ENCODE measurements around the gene ECD.

The ECD gene

DNA sequence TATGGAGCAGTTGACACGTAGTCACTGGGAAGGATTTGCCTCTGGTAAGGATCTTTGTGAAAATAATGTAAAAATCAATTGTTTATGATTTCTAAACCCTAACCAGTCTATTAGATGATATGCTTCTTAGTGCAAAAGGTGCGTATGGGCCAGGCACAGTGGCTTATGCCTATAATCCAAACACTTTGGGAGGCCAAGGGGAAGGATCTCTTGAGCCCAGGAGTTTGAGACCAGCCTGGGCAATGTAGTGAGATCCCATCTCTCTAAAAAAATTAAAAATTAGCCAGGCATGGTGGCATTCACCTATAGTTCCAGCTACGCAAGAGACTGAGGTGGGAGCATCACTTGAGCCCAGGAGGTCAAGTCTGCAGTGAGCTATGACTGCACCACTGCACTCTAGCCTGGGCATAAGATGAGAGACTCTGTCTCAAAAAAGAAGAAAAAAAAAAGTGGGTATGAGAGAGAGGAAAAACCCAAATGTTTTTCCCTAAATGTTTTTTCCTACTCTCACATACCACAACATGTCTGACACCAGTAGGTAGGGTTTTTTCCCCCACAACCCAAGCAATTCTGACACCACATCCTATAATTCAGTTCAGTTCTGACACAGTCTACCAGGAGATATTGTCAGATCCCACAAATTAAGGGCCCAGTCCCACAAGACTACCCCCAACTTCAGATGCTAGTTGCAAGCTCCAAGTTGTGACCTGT lies 42.7 kb upstream of the ECD start:
- no peak overlapping the region for H2AFZ ChIP-seq (ENCODE audit: low read length)
- H3K9ac ChIP-seq (ENCODE audit: low read depth, low read length, poor library complexity): no peak overlapping the region
- no peak overlapping the region for H2BK120ac ChIP-seq (ENCODE audit: low read depth, low read length)
- H3K4ac ChIP-seq (ENCODE audit: low read length): no peak overlapping the region
- no peak overlapping the region for H2BK12ac ChIP-seq (ENCODE audit: low read length)
- no peak for DNase-seq (ENCODE audit: low spot score)
- H3K14ac ChIP-seq (ENCODE audit: low read length): no peak overlapping the region
- no peaks in the 10 kb centered on the region for H3K27me3 ChIP-seq (ENCODE audit: control insufficient read depth in 3 of 3, insufficient read depth in 3 of 3, low read depth in 1 of 3, low read length in 3 of 3)
- no peak overlapping the region for H4K8ac ChIP-seq (ENCODE audit: low read depth, low read length)
- no peaks in the 10 kb centered on the region for H3K79me1 ChIP-seq (ENCODE audit: low read depth, low read length)
- H2BK5ac ChIP-seq (ENCODE audit: low read length): no peak overlapping the region
- no peak overlapping the region for H3K4me3 ChIP-seq (ENCODE audit: low read length in 2 of 2)
- no peak overlapping the region for H2AK5ac ChIP-seq (ENCODE audit: low read depth, low read length)
- peaks cover 0 to 9% of the 10 kb centered on the region in 2 donors for H3K9me3 ChIP-seq (replicated peaks in 1 of 2; ENCODE audit: control insufficient read depth in 2 of 2, insufficient read depth in 1 of 2, low read depth in 1 of 2, low read length in 2 of 2)
- H3K36me3 ChIP-seq (replicated peaks in 1 of 2; ENCODE audit: control insufficient read depth in 2 of 2, insufficient read depth in 2 of 2, low read length in 2 of 2): peaks cover 4 to 57% of the 10 kb centered on the region in 2 donors
- H3K27ac ChIP-seq (replicated peaks; ENCODE audit: low read length): no peak overlapping the region
- H4K91ac ChIP-seq (ENCODE audit: low read depth, low read length, poor library complexity): no peak overlapping the region
- no peak overlapping the region for H2BK15ac ChIP-seq (ENCODE audit: low read length)
- WGBS, 2 donors (ENCODE audit: extremely low coverage in 2 of 2, insufficient read length in 2 of 2, insufficient replicate concordance in 1 of 2): no CpG with 5 or more reads among the region's 3 CpGs
- H3K4me2 ChIP-seq (ENCODE audit: insufficient read depth, low read length, poor library complexity, severe bottlenecking): no peak overlapping the region
- H3K18ac ChIP-seq (ENCODE audit: low read length): no peak overlapping the region
- no peak overlapping the region for H3K23ac ChIP-seq (ENCODE audit: low read depth, low read length, poor library complexity)
- no peaks in the 10 kb centered on the region for H3K4me1 ChIP-seq (ENCODE audit: control insufficient read depth in 2 of 2, insufficient read depth in 1 of 2, low read depth in 1 of 2, low read length in 2 of 2)

DNA sequence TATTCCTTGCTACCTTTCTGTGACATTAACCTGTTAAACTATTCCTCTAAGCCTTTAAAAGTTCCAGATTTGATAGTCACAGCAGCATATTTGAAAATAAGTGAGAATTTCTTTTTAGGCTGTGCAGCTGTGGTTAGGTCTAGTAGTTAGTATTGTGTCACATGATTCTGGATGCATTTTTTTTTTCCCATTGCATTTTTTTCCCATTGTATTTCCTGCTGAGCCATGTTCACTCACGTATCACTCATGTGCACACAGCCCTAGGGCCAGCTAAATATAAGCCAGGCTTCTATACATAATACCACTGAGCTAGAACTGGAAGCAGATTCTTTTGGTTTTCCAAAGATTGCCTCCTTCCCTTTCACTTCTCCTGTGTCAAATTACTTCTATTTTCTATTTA lies 41.9 kb upstream of the ECD start:
- no peaks in the 10 kb centered on the region for H3K79me1 ChIP-seq (ENCODE audit: low read depth, low read length)
- no peak overlapping the region for H2BK5ac ChIP-seq (ENCODE audit: low read length)
- H3K4me3 ChIP-seq (ENCODE audit: low read length in 2 of 2): no peak overlapping the region
- H3K9ac ChIP-seq (ENCODE audit: low read depth, low read length, poor library complexity): no peak overlapping the region
- no CpG with 5 or more reads among the region's 1 CpG for WGBS, 2 donors (ENCODE audit: extremely low coverage in 2 of 2, insufficient read length in 2 of 2, insufficient replicate concordance in 1 of 2)
- no peaks in the 10 kb centered on the region for H3K27me3 ChIP-seq (ENCODE audit: control insufficient read depth in 3 of 3, insufficient read depth in 3 of 3, low read depth in 1 of 3, low read length in 3 of 3)
- H3K23ac ChIP-seq (ENCODE audit: low read depth, low read length, poor library complexity): no peak overlapping the region
- no peak overlapping the region for H4K8ac ChIP-seq (ENCODE audit: low read depth, low read length)
- H2BK15ac ChIP-seq (ENCODE audit: low read length): no peak overlapping the region
- H3K4ac ChIP-seq (ENCODE audit: low read length): no peak overlapping the region
- peaks cover 4 to 56% of the 10 kb centered on the region in 2 donors for H3K36me3 ChIP-seq (replicated peaks in 1 of 2; ENCODE audit: control insufficient read depth in 2 of 2, insufficient read depth in 2 of 2, low read length in 2 of 2)
- no peak overlapping the region for H2AK5ac ChIP-seq (ENCODE audit: low read depth, low read length)
- no peaks in the 10 kb centered on the region for H3K4me1 ChIP-seq (ENCODE audit: control insufficient read depth in 2 of 2, insufficient read depth in 1 of 2, low read depth in 1 of 2, low read length in 2 of 2)
- DNase-seq (ENCODE audit: low spot score): no peak
- no peak overlapping the region for H2BK12ac ChIP-seq (ENCODE audit: low read length)
- no peak overlapping the region for H3K27ac ChIP-seq (replicated peaks; ENCODE audit: low read length)
- no peak overlapping the region for H3K14ac ChIP-seq (ENCODE audit: low read length)
- H3K4me2 ChIP-seq (ENCODE audit: insufficient read depth, low read length, poor library complexity, severe bottlenecking): no peak overlapping the region
- peaks cover 0 to 9% of the 10 kb centered on the region in 2 donors for H3K9me3 ChIP-seq (replicated peaks in 1 of 2; ENCODE audit: control insufficient read depth in 2 of 2, insufficient read depth in 1 of 2, low read depth in 1 of 2, low read length in 2 of 2)
- H2BK120ac ChIP-seq (ENCODE audit: low read depth, low read length): no peak overlapping the region
- no peak overlapping the region for H2AFZ ChIP-seq (ENCODE audit: low read length)
- H4K91ac ChIP-seq (ENCODE audit: low read depth, low read length, poor library complexity): no peak overlapping the region
- H3K18ac ChIP-seq (ENCODE audit: low read length): no peak overlapping the region

DNA sequence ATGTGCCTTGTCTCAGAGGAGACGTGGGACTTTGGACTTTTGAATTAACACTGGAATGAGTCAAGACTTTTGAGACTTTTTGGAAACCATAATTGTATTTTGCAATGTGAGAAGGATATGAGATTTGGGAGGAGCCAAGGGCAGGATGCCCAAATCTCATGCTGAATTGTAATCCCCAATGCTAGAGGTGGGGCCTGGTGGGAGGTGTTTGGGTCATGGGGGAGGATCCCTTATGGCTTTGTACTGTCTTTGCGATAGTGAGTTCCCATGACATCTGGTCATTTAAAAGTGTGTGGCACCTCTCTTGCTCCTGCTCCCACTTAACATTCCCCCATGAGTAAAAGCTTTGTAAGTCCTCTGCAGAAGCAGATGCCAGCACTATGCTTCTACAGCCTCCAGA lies 40.1 kb upstream of the ECD start:
- no peaks in the 10 kb centered on the region for H3K79me1 ChIP-seq (ENCODE audit: low read depth, low read length)
- H3K18ac ChIP-seq (ENCODE audit: low read length): no peak overlapping the region
- H2BK15ac ChIP-seq (ENCODE audit: low read length): no peak overlapping the region
- no peak overlapping the region for H3K14ac ChIP-seq (ENCODE audit: low read length)
- H3K4me1 ChIP-seq (ENCODE audit: control insufficient read depth in 2 of 2, insufficient read depth in 1 of 2, low read depth in 1 of 2, low read length in 2 of 2): no peaks in the 10 kb centered on the region
- H3K27me3 ChIP-seq (ENCODE audit: control insufficient read depth in 3 of 3, insufficient read depth in 3 of 3, low read depth in 1 of 3, low read length in 3 of 3): no peaks in the 10 kb centered on the region
- no peak overlapping the region for H2AFZ ChIP-seq (ENCODE audit: low read length)
- no peak overlapping the region for H4K91ac ChIP-seq (ENCODE audit: low read depth, low read length, poor library complexity)
- H3K36me3 ChIP-seq (replicated peaks in 1 of 2; ENCODE audit: control insufficient read depth in 2 of 2, insufficient read depth in 2 of 2, low read length in 2 of 2): peaks cover 4 to 56% of the 10 kb centered on the region in 2 donors
- no peak for DNase-seq (ENCODE audit: low spot score)
- H2AK5ac ChIP-seq (ENCODE audit: low read depth, low read length): no peak overlapping the region
- H3K9me3 ChIP-seq (replicated peaks in 1 of 2; ENCODE audit: control insufficient read depth in 2 of 2, insufficient read depth in 1 of 2, low read depth in 1 of 2, low read length in 2 of 2): peaks cover 0 to 9% of the 10 kb centered on the region in 2 donors
- H3K4me2 ChIP-seq (ENCODE audit: insufficient read depth, low read length, poor library complexity, severe bottlenecking): no peak overlapping the region
- H3K4ac ChIP-seq (ENCODE audit: low read length): no peak overlapping the region
- H2BK12ac ChIP-seq (ENCODE audit: low read length): no peak overlapping the region
- H2BK120ac ChIP-seq (ENCODE audit: low read depth, low read length): no peak overlapping the region
- no peak overlapping the region for H3K27ac ChIP-seq (replicated peaks; ENCODE audit: low read length)
- H4K8ac ChIP-seq (ENCODE audit: low read depth, low read length): no peak overlapping the region
- H3K4me3 ChIP-seq (ENCODE audit: low read length in 2 of 2): no peak overlapping the region
- no peak overlapping the region for H2BK5ac ChIP-seq (ENCODE audit: low read length)
- whole genome bisulfite sequencing, 2 donors (ENCODE audit: extremely low coverage in 2 of 2, insufficient read length in 2 of 2, insufficient replicate concordance in 1 of 2): no CpG with 5 or more reads among the region's 2 CpGs
- H3K9ac ChIP-seq (ENCODE audit: low read depth, low read length, poor library complexity): no peak overlapping the region
- H3K23ac ChIP-seq (ENCODE audit: low read depth, low read length, poor library complexity): no peak overlapping the region

DNA sequence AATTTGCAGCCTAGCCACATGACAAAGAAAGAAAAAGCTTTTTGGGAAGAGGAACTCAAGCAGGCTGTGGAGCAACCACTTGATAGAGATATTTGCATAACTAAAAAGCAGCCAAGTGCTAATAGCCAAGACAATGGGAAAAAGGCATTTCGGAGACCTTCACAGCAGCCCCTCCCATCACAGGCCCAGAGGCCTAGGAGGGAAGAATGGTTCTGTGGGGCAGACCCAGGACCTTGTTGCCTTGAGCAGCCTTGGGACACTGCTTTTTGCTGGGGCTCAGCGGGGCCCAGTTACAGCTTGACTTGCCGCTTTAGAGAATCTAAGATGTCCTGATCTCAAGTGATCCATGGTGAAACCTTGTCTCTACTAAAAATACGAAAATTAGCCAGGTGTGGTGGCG lies 38.6 kb upstream of the ECD start:
- Histone ChIP-seq H3K4me3 (ENCODE audit: low read length in 2 of 2) (no peak overlapping the region), H3K79me1 (ENCODE audit: low read depth, low read length) (no peaks in the 10 kb centered on the region), H3K27ac (replicated peaks; ENCODE audit: low read length) (no peak overlapping the region), H4K8ac (ENCODE audit: low read depth, low read length) (no peak overlapping the region), H3K4me2 (ENCODE audit: insufficient read depth, low read length, poor library complexity, severe bottlenecking) (no peak overlapping the region), H2AK5ac (ENCODE audit: low read depth, low read length) (no peak overlapping the region), H3K18ac (ENCODE audit: low read length) (no peak overlapping the region), H3K27me3 (ENCODE audit: control insufficient read depth in 3 of 3, insufficient read depth in 3 of 3, low read depth in 1 of 3, low read length in 3 of 3) (no peaks in the 10 kb centered on the region), H2BK12ac (ENCODE audit: low read length) (no peak overlapping the region), H2AFZ (ENCODE audit: low read length) (no peak overlapping the region), H3K9me3 (replicated peaks in 1 of 2; ENCODE audit: control insufficient read depth in 2 of 2, insufficient read depth in 1 of 2, low read depth in 1 of 2, low read length in 2 of 2) (peaks cover 0 to 9% of the 10 kb centered on the region in 2 donors), H3K23ac (ENCODE audit: low read depth, low read length, poor library complexity) (no peak overlapping the region), H2BK15ac (ENCODE audit: low read length) (no peak overlapping the region), H2BK5ac (ENCODE audit: low read length) (no peak overlapping the region), H3K36me3 (replicated peaks in 1 of 2; ENCODE audit: control insufficient read depth in 2 of 2, insufficient read depth in 2 of 2, low read length in 2 of 2) (peaks cover 4 to 48% of the 10 kb centered on the region in 2 donors), H3K9ac (ENCODE audit: low read depth, low read length, poor library complexity) (no peak overlapping the region), H4K91ac (ENCODE audit: low read depth, low read length, poor library complexity) (no peak overlapping the region), H3K4ac (ENCODE audit: low read length) (no peak overlapping the region), H3K4me1 (ENCODE audit: control insufficient read depth in 2 of 2, insufficient read depth in 1 of 2, low read depth in 1 of 2, low read length in 2 of 2) (no peaks in the 10 kb centered on the region), H3K14ac (ENCODE audit: low read length) (no peak overlapping the region), H2BK120ac (ENCODE audit: low read depth, low read length) (no peak overlapping the region)
- DNase-seq (ENCODE audit: low spot score): no peak
- WGBS, 2 donors (ENCODE audit: extremely low coverage in 2 of 2, insufficient read length in 2 of 2, insufficient replicate concordance in 1 of 2): no CpG with 5 or more reads among the region's 5 CpGs

Data from neuronal stem cell (in vitro differentiated cells).